NCI-H748 (cell line): ENCODE measurements around the gene ABCC2.
"Not testable (repeated sequence)": the region's sequence is repeated elsewhere in the genome, so short reads cannot be mapped to it uniquely, and the experiment has no call there.

Source experiments
- DNase-seq: peaks from one replicate; lab custom pipeline; 2025; ENCODE audit not compliant: unreplicated experiment; lab: John Stamatoyannopoulos, UW

ABCC2 gene

GRCh38 chr10:99851825-99852224 lies 69.4 kb downstream of the ABCC2 start:
- DNase-seq, result no peak

GRCh38 chr10:99852481-99853213 lies 70.2 kb downstream of the ABCC2 start:
- no peak for DNase-seq

GRCh38 chr10:99853655-99854054 lies 71.2 kb downstream of the ABCC2 start:
- no peak for DNase-seq

GRCh38 chr10:99854860-99855259 lies 72.4 kb downstream of the ABCC2 start:
- peak; percentile 36 for DNase-seq

- no peak for DNase-seq
Measured at GRCh38 chr10:99855479-99856071, 73.1 kb downstream of the ABCC2 start.

GRCh38 chr10:99858849-99859248 lies 76.4 kb downstream of the ABCC2 start:
- DNase-seq, result no peak

- DNase-seq, result peak; percentile 21
Measured at GRCh38 chr10:99859585-99859984, 77.1 kb downstream of the ABCC2 start.

DNA sequence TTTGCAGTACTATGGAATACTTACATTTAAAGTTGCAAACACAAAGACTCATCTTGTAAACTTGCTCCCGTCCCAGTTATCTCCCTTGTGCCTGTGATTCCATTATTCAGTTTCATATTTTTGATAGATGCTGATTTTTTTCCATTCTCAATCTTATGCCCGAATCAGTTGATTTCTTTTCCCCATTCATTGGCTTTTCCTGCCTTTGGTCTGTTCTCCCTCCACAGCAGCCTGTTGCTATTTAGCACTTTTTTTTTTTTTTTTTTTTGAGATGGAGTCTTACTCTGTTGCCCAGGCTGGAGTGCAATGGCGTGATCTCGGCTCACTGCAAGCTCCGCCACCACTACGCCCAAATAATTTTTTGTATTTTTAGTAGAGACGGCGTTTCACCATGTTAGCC lies 78.0 kb downstream of the ABCC2 start:
- no peak for DNase-seq

GRCh38 chr10:99863535-99864240 lies 81.2 kb downstream of the ABCC2 start:
- DNase-seq, result not testable (repeated sequence)

DNA sequence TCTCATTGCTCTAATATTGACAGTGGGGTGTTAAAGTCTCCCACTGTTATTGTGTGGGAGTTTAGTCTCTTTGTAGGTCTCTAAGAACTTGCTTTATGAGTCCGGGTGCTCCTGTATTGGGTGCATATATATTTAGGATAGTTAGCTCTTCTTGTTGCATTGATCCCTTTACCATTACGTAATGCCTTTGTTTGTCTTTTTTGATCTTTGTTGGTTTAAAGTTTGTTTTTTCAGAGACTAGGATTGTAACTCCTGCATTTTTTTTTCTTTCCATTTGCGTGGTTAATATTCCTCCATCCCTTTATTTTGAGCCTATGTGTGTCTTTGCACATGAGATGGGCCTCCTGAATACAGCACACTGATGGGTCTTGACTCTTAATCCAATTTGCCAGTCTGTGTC lies 84.8 kb downstream of the ABCC2 start:
- not testable (repeated sequence) for DNase-seq

GRCh38 chr10:99869581-99870122 lies 87.2 kb downstream of the ABCC2 start:
- DNase-seq, result no peak

DNA sequence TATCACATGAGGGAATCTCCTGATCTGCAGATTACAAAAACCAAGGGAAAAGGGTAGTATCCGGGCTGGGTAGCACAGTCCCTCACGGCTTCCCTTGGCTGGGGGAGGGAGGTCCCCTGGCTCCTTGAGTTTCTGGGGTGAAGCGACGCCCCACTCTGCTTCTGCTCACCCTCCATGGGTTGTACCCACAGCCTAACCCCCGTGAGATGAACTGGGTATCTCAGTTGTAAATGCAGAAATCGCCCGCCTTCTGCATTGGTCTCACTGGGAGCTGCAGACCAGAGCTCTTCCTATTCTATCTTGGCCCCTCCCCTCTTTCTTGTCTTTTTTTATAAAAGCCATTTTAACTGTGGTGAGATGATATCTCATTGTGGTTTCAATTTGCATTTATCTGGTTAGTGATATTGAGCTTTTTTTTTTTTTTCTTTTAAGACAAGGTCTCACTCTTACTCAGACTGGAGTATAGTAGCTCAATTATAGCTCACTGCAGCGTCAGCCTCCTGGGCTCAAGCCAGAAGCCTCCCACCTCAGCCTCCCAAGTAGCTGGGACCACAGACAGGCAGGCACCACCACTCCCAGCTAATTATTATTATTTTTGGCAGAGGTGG lies 87.8 kb downstream of the ABCC2 start:
- DNase-seq, result no peak

DNA sequence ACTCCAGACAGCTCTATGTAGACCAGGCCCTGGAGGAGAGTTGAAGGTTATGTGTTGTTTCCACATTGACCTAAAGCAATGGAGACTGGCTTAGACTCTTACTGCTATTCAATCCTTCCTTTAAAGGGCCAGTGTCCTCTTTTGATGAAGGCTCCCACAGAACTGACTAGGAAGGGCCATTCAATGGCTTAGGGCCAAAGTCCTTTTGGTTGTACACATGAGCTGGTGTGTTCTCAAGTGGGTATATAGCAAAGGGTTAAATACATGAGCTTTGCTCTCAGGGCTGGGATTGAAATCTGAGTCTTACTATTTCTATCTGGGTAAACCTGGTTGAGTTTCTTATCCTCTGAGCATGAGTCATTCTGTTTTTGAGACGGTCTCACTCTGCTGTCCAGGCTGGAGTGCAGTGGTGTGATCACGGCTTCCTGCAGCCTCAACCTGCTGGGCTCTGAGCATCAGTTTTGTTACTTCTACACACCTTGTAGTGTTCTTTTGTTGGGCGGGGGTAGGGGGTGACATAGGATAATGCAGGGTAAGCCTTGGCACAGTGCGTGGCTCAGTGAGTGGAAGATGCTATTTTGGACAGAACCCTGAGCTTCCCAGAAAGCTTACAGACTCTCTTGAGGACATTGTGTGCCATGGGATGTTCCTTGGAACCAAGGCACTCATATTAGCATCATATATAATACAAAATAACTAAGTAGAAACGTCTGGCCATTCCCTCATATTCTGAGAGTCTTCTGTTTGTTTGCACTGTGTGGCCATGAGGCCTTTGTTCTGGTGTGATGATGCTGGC lies 90.1 kb downstream of the ABCC2 start:
- DNase-seq, result no peak

GRCh38 chr10:99873846-99874245 lies 91.4 kb downstream of the ABCC2 start:
- no peak for DNase-seq

DNA sequence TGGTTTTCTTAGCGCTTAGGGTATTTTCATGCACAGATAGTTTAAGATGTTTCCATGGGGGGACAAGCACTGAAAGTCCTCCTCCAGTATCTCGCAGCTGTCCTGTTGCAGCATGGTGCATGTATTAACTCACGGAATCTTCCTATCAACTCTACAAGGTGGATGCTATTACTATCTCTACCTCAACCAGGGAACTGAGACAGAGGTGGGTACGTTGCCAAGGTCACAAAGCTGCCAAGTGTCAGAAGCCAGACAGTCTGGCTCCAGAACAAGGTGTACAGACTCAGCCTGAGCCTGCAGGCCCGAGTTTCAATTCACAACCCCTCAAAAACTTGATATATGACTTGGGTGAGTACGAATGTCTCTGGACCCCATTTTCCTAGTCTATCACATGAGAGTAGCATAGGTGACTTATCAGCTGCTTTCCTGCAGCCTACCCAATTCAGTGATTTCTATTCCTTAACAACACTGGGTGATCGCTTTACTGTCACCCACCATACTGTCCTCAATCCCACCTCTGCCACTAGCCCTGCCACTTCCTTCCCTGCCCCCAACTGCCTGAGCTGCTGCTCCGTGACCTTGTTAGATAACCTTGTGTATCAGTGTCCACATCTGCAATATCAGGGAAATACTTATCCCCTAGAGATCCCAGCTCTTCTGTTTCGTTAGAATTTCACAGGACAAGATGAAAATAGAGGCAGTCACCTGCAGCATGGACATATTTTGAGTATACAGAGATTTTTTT lies 92.1 kb downstream of the ABCC2 start:
- DNase-seq, result no peak

GRCh38 chr10:99875473-99875872 lies 93.0 kb downstream of the ABCC2 start:
- no peak for DNase-seq

- no peak for DNase-seq
Measured at GRCh38 chr10:99880080-99880835, 97.8 kb downstream of the ABCC2 start.

GRCh38 chr10:99881371-99881770 lies 98.9 kb downstream of the ABCC2 start:
- no peak for DNase-seq

DNA sequence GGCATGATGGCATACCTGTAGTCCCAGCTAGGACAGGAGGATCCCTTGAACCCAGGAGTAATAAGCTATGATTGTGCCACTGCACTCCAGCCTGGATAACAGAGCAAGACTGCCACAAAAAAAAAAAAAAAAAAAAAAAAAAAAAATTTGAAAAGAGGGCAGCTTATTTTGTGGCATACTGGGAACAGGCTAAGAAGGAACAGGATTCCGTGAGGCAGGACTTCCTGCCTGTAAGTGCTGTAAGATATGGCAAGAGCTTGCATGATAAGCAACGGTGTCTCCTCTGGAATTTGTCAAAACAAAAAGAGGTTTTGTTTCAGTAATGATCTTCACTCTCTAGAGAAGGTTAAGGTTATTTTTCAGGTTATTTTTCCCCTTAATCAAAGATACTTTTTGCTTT lies 101.1 kb downstream of the ABCC2 start:
- no peak for DNase-seq
